Large intestine (tissue), 3 donors: ENCODE results near the gene GPR141. TPM values are rescaled to one million over a fixed set of nuclear protein-coding genes. Genes with fewer than 3 reads are reported as not detected.

Experiments
- DNase-seq, 2 donors: peaks; one replicate each; pipeline versions ENCODE4 v3.0.0 to v3.0.0-alpha.2; 2013
- H3K27ac ChIP-seq: one replicate; pipeline ENCODE4 v1.5.1; 2013; ENCODE audit warnings: low read length
- H3K27me3 ChIP-seq: 2 replicates; pipeline ENCODE4 v1.6.1; 2013; ENCODE audit warnings: low read length; ENCODE audit not compliant: control insufficient read depth, insufficient read depth
- H3K36me3 ChIP-seq: 2 replicates; pipeline ENCODE4 v1.6.1; 2013; ENCODE audit warnings: low read length; ENCODE audit not compliant: control insufficient read depth, insufficient read depth
- H3K4me1 ChIP-seq: one replicate; pipeline ENCODE4 v1.6.1; 2013; ENCODE audit warnings: low read length; ENCODE audit not compliant: control insufficient read depth, insufficient read depth
- H3K4me3 ChIP-seq: one replicate; pipeline ENCODE4 v1.5.1; 2013; ENCODE audit warnings: low read length
- H3K9me3 ChIP-seq: one replicate; pipeline ENCODE4 v1.6.1; 2013; ENCODE audit warnings: mild to moderate bottlenecking, low read depth, low read length, moderate library complexity; ENCODE audit not compliant: control insufficient read depth
- WGBS: methylation state at CpG from one replicate; pipeline ENCODE4 v1.1.5; 2013; ENCODE audit warnings: low lambda C conversion rate; ENCODE audit not compliant: insufficient coverage; 5-methylcytosine and 5-hydroxymethylcytosine counted together
- polyA plus RNA-seq: library from polyadenylated mRNA; unstranded; fragments of 120-200 nt; gene quantifications from one replicate; pipeline ENCODE4 v1.2.1, GENCODE V29; 2013

The GPR141 gene
- polyA plus RNA-seq, 1 donor: 0.52 TPM

DNA sequence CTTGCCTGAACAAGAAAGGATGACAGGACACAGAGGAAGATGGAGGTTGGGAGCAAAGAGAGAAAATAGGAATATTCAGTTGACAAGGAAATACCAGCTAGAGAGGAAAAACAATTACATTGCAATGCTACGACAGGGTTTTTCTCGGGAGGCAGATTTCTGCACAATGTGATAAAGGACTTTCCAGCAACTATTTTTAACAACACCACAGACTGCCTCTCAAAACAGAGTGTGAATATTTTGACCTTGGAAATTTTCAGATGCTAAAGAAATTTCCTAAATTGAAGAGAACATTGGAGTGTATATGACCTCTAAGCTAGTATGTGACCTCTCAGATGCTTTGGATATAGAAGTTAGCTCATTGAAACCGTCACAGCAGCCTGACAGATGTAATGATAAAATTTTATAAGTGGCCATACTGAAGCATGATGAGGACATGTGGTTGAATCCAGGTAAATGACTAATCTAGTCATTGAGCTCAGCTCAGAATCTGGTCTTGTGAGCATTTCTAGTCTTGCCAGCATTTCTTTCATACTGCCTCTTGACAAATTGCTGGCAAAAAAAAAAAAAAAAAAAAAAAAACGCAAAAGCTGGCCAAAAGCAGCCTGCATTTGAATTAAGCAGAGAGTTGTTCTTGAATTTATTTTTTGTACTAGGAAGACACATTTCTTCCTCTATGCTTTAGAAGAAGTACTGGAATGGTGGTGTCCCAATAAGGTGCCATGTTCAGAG lies 24.4 kb downstream of the GPR141 start:
- H3K9me3 ChIP-seq: no peaks in the 10 kb centered on the region
- no peaks in the 10 kb centered on the region for H3K36me3 ChIP-seq
- H3K4me1 ChIP-seq: no peaks in the 10 kb centered on the region
- H3K4me3 ChIP-seq: no peak overlapping the region
- no CpG with 5 or more reads among the region's 4 CpGs for WGBS
- no peak for DNase-seq
- H3K27me3 ChIP-seq: no peaks in the 10 kb centered on the region
- no peak overlapping the region for H3K27ac ChIP-seq

DNA sequence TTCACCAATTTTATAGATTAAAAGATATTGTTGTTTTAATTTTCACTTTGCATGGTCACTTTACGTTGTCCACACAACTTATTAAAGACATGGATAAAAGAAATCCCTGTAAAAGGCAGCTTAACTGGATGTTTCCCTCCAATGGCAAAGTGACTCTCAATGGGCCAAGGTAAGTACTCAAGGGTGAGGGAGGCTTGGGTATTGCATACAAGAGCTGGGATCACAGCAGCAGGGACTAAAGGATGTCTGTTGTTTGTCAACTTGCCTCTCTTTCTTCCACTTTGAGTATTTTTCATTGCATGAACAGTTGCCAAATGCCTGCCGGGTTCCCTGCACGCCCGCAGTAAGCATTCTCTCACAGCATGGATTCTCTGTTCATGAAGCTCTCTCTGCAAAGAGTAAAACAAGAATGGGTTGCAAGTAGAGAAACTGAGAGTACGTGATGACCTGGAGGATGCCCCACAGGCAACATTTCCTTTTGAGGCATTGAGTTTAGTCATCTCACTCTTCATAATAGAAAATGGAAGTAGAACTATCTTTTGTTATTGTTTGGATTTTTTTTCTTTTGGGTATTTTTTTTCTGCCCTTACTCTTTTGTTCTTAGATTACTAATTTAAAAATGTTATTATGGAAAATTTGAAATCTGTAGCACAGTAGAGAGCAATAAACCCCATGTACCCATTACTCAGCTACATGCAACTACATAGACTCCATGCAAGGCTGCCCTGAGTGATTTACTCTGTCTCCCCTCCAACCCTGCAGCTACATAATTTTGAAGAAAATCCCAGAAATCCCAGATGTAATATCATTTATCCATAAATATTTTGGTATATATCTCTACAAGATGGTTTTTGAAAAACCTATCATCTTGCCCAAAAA lies 26.3 kb downstream of the GPR141 start:
- 87% methylated on average over 3 of the region's 5 CpGs for WGBS
- Histone ChIP-seq H3K4me3 (no peak overlapping the region), H3K36me3 (no peaks in the 10 kb centered on the region), H3K9me3 (no peaks in the 10 kb centered on the region), H3K4me1 (no peaks in the 10 kb centered on the region), H3K27me3 (no peaks in the 10 kb centered on the region), H3K27ac (no peak overlapping the region)
- no peak for DNase-seq

DNA sequence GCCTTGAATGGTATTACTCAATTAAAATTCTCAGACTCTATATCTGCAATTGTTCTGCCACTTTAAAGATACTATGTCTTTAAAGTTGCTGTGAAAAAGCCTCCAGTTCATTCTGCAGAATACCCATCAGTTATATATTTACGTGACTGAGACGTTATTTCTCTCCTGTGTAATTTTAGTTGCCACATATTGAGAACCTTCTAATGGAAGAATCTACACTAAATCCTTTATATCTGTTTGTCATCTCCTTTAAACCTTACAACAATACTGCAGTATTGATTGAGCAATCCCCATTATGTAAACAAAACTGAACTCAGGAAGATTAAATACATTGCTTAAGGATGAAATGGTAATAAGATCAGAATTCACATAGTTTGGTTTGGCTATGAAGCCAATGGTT lies 30.0 kb downstream of the GPR141 start:
- H3K27ac ChIP-seq: no peak overlapping the region
- WGBS: 41% methylated on average over 2 of the region's 2 CpGs
- no peak for DNase-seq
- H3K9me3 ChIP-seq: peaks cover 3% of the 10 kb centered on the region
- H3K4me1 ChIP-seq: no peaks in the 10 kb centered on the region
- no peaks in the 10 kb centered on the region for H3K27me3 ChIP-seq
- no peak overlapping the region for H3K4me3 ChIP-seq
- H3K36me3 ChIP-seq: no peaks in the 10 kb centered on the region

DNA sequence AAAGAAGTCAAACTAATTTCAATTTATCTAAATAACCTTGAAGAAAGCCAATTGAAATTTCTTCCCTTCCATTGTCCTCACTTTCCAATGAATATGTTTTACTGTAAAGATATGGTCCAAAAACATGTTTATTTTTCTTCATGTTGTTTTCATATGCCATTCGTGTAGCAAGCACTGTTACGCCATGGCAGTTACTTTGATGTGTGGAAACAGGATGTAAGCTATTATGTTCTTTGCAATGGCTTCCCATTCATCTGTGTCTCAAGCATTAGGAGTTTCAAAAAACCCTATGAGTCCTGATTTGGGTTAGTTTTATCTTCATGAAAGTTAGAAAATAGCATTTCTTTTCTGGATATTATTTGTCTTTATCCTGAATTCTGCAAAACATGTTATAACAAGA lies 31.0 kb downstream of the GPR141 start:
- Histone ChIP-seq H3K9me3 (peaks cover 3% of the 10 kb centered on the region), H3K27me3 (no peaks in the 10 kb centered on the region), H3K4me3 (no peak overlapping the region), H3K36me3 (no peaks in the 10 kb centered on the region), H3K4me1 (no peaks in the 10 kb centered on the region), H3K27ac (no peak overlapping the region)
- no CpG with 5 or more reads among the region's 2 CpGs for WGBS
- DNase-seq: no peak

DNA sequence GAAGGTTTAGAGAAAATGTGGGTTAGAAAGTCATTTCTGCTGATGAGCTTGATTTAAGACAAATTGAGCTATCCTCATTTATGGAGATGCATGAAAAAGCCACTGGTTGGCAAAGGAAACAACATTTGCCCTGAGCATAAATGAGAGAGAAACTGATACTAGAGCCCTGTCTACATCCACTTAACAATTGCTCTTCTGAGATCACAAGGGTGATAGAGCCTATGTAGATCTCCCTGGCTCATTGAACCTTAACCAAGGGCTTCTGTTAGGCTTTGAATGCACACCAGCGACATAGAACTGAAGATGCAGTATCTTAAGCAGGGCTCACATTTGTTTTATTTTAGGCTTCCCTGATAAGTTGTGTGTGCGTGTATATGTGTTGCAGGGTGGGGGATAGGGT lies 35.0 kb downstream of the GPR141 start:
- Histone ChIP-seq H3K9me3 (peaks cover 3% of the 10 kb centered on the region), H3K4me3 (no peak overlapping the region), H3K4me1 (no peaks in the 10 kb centered on the region), H3K27me3 (no peaks in the 10 kb centered on the region), H3K36me3 (no peaks in the 10 kb centered on the region), H3K27ac (no peak overlapping the region)
- WGBS: no CpG with 5 or more reads among the region's 2 CpGs
- no peak for DNase-seq

DNA sequence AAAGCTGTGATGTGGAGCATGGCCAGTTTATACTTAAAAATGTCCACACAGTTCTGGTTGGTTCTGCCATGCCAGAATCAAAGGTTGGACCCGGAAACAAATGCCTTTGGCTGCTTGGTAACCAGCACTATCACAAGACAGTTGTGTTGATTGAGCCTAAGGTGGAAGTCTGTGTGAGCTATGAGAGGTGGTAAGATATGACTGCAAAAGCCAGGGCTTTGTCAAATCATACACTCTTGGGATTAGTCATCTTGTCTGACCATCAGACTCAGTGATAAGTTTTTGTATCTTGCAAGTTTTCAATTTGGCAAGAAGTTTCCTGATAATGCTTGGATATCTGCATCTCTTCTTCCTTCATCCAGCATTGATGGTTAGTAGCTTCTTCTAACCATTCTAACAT lies 35.5 kb downstream of the GPR141 start:
- DNase-seq: no peak
- WGBS: no CpG with 5 or more reads among the region's 1 CpG
- no peak overlapping the region for H3K4me3 ChIP-seq

DNA sequence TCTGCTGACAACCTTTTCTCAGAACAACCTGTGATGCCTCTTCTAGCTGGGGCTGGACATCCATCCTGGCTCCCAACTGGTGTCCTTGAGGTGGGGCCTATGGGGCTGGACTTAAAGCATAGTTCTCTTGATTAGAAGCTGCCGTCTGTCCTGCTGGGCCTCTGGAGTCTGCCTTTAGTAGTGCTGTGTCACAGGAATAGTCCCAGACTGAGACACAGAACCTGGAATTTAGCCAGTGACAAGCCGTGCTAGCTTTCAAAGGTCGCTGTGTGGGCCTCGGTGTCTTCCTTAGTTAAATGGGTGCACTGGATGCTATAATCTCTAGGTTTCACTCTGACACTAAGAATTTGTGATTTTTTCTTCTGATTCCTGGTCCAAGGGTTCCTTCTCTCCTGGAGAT lies 41.2 kb downstream of the GPR141 start:
- Histone ChIP-seq H3K4me1 (no peaks in the 10 kb centered on the region), H3K4me3 (no peak overlapping the region), H3K27ac (no peak overlapping the region), H3K36me3 (no peaks in the 10 kb centered on the region), H3K9me3 (no peaks in the 10 kb centered on the region), H3K27me3 (no peaks in the 10 kb centered on the region)
- WGBS: no CpG with 5 or more reads among the region's 4 CpGs
- no peak for DNase-seq

More for the DNA sequence above, 35.5 kb downstream of the GPR141 start:
- Histone ChIP-seq H3K36me3 (no peaks in the 10 kb centered on the region), H3K27me3 (no peaks in the 10 kb centered on the region), H3K9me3 (peaks cover 3% of the 10 kb centered on the region), H3K27ac (no peak overlapping the region), H3K4me1 (no peaks in the 10 kb centered on the region)

DNA sequence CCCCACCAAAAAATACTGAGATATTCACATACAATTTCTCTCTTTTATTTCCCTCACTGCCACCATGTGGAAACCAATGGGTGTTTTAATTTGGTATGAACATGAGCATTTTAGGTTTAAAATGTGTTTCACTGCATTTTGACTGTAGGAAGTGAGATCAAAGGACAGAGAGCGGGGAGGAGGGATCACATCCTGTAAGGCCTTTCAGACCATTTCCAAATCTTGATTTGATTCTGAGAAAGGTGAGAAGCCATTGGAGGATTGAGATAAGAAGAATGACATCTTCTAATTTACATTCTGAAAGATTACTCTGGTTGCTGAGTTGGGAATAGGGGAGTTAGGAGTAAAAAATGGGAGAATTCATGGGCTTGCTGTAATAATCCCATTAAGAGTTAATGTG lies 42.5 kb downstream of the GPR141 start:
- H3K4me3 ChIP-seq: no peak overlapping the region
- DNase-seq: no peak
- 100% methylated on average over 1 of the region's 1 CpG for WGBS
- H3K9me3 ChIP-seq: no peaks in the 10 kb centered on the region
- no peaks in the 10 kb centered on the region for H3K27me3 ChIP-seq
- H3K36me3 ChIP-seq: no peaks in the 10 kb centered on the region
- no peak overlapping the region for H3K27ac ChIP-seq
- no peaks in the 10 kb centered on the region for H3K4me1 ChIP-seq

DNA sequence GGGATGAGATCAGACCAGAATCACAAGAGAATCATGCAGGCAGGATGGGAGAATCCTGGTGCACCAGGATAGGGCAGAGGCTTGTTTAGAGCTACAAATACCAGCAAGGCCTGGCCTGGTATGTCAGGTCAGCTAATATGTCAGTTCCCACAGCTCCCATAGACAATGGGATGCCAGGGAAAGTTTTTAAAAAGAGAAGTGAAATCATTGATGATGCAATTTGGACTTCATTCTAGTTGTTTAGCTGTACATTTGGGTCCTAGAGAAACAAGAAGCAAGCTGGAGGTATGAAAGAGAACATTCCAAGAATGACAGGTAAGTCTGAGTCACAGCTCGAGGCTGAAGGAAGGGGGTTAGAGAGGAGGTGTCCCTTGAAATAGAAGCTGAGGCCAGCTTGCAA lies 45.2 kb downstream of the GPR141 start:
- Histone ChIP-seq H3K4me1 (no peaks in the 10 kb centered on the region), H3K27me3 (no peaks in the 10 kb centered on the region), H3K36me3 (no peaks in the 10 kb centered on the region), H3K9me3 (no peaks in the 10 kb centered on the region), H3K27ac (no peak overlapping the region), H3K4me3 (no peak overlapping the region)
- WGBS: no CpG with 5 or more reads among the region's 1 CpG
- DNase-seq: no peak

DNA sequence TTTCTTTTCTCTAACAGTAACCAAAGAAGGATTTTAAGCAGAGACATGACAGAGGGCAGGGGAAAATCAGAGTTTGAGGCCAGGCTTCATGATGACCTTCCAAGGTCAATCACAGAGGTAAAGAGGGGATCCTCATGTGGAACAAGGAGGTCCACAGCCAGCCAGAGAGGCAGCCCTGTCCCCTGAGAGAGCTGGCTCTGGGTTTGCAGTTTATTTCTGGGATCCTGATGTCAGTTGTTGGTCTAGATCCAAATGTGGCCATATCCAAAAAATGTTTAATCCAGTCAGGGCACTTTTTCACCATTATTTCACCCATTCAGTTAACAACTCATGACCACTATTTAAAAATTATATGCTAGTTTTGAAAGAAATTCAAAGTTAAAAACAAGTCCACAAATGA lies 45.6 kb downstream of the GPR141 start:
- DNase-seq: no peak
- no peaks in the 10 kb centered on the region for H3K4me1 ChIP-seq
- H3K9me3 ChIP-seq: no peaks in the 10 kb centered on the region
- no peak overlapping the region for H3K27ac ChIP-seq
- H3K4me3 ChIP-seq: no peak overlapping the region
- H3K36me3 ChIP-seq: no peaks in the 10 kb centered on the region
- no peaks in the 10 kb centered on the region for H3K27me3 ChIP-seq
